ENCODE data around the gene ELK1. TPM values are rescaled to one million over a fixed set of nuclear protein-coding genes. Genes with fewer than 3 reads are reported as not detected.

The ELK1 gene
- total and polyA plus RNA-seq, 2 of the 4 experiments (the other 2 are of a cell fraction): 10.0 to 24.3 TPM

GRCh38 chrX:47646636-47647035 lies 3.7 kb downstream of the ELK1 start:
- H3K4me1 ChIP-seq (ENCODE audit: control insufficient read depth, insufficient read depth, low read length): peaks cover 7% of the 10 kb centered on the region
- peaks cover 2% of the 10 kb centered on the region for H3K36me3 ChIP-seq (ENCODE audit: control insufficient read depth, insufficient read depth, low read length)
- peak overlapping the region; percentile 50 for H3K27ac ChIP-seq (ENCODE audit: insufficient read depth, low read length)
- intact Hi-C loops (cut with micrococcal nuclease): no loop called here
- no peak overlapping the region for H2BK20ac ChIP-seq (ENCODE audit: low read depth, low read length)
- DNase-seq (no peak), ATAC-seq (ENCODE audit: low read depth) (no peak)
- in situ Hi-C loops (cut with MboI; ENCODE audit: low sequenced_read_pairs): loop anchor here (5.0 to 25.0 kb wide), 2 partner anchors 84 to 434 kb away; partner anchors contain the start of genes ARAF and CDK16
- no peak overlapping the region for H2BK15ac ChIP-seq (ENCODE audit: low read depth, low read length)
- H2AFZ ChIP-seq (replicated peaks; ENCODE audit: low read length, poor library complexity): no peak overlapping the region
- H3K4me2 ChIP-seq (ENCODE audit: low read depth, low read length): no peak overlapping the region
- 0 out of 2 replicates have a peak overlapping the region, but pooled peaks have one; percentile 11 for H3K4ac ChIP-seq (ENCODE audit: low read depth, low read length)
- no peak overlapping the region for H3K4me3 ChIP-seq (ENCODE audit: insufficient read depth, low read depth, low read length)
- BruUV-seq (replicated peaks): no TSS peak
- H3K14ac ChIP-seq (replicated peaks; ENCODE audit: low read depth, low read length): no peak overlapping the region
- no peak overlapping the region for H2BK120ac ChIP-seq (ENCODE audit: low read depth, low read length)
- no peaks in the 10 kb centered on the region for H3K9me1 ChIP-seq (ENCODE audit: insufficient read depth, low read length)
- no peaks in the 10 kb centered on the region for H3K9me3 ChIP-seq (ENCODE audit: control insufficient read depth, insufficient read depth, low read length)
- H4K20me1 ChIP-seq (ENCODE audit: insufficient read depth, low read length): peaks cover 25% of the 10 kb centered on the region
- no peak overlapping the region for H3K56ac ChIP-seq (ENCODE audit: extremely low read depth, insufficient read depth, low read length)
- CTCF ChIA-PET: no interaction called here
- H4K91ac ChIP-seq (ENCODE audit: insufficient read depth, low read depth, low read length): no peak overlapping the region; the same call in 1 of the 2 replicates
- H2BK5ac ChIP-seq (ENCODE audit: low read depth, low read length, poor library complexity, severe bottlenecking): peak overlapping the region; percentile 32
- no peak for TF ChIP-seq RFX5 (IDR thresholded peaks at IDR 0.05; ENCODE audit: low read depth, low read length)
- dilution Hi-C loops (cut with HindIII; ENCODE audit: low sequenced_read_pairs, unreplicated experiment): no loop called here
- H2AK9ac ChIP-seq (replicated peaks; ENCODE audit: low read depth, low read length, poor library complexity): peak overlapping the region; percentile 11
- H3K9ac ChIP-seq (ENCODE audit: low read depth, low read length): no peak overlapping the region
- POLR2A ChIA-PET (ENCODE audit: unreplicated experiment): no interaction called here
- H4K5ac ChIP-seq (ENCODE audit: low read depth, low read length): no peak overlapping the region
- no peak overlapping the region for H4K8ac ChIP-seq (ENCODE audit: low read depth in 2 of 2, low read length in 2 of 2)
- H3K23ac ChIP-seq (ENCODE audit: low read depth, low read length): no peak overlapping the region
- WGBS, 2 experiments (ENCODE audit: extremely low coverage in 2 of 2, insufficient read length in 1 of 2): 70% methylated on average over 2 of the region's 6 CpGs; no CpG with 5 or more reads in 1 of the 2 experiments
- peaks cover 3 to 38% of the 10 kb centered on the region in 2 experiments; a peak in 3 of 4 replicates for H3K79me1 ChIP-seq (ENCODE audit: low read depth in 1 of 2, low read length in 2 of 2)
- H3K27me3 ChIP-seq (ENCODE audit: control insufficient read depth, insufficient read depth, low read length): no peaks in the 10 kb centered on the region
- H3K18ac ChIP-seq (ENCODE audit: low read depth, low read length): no peak overlapping the region
- 0 out of 2 replicates have a peak overlapping the region, but pooled peaks have one; percentile 35 for H2AK5ac ChIP-seq (ENCODE audit: low read depth, low read length)

Data from IMR-90 (cell line).